ENCODE results near the gene OCA2. TPM values are rescaled to one million over a fixed set of nuclear protein-coding genes. Genes with fewer than 3 reads are reported as not detected.

OCA2 gene
- total and polyA plus RNA-seq, 4 experiments from 2014 or later: not detected

DNA sequence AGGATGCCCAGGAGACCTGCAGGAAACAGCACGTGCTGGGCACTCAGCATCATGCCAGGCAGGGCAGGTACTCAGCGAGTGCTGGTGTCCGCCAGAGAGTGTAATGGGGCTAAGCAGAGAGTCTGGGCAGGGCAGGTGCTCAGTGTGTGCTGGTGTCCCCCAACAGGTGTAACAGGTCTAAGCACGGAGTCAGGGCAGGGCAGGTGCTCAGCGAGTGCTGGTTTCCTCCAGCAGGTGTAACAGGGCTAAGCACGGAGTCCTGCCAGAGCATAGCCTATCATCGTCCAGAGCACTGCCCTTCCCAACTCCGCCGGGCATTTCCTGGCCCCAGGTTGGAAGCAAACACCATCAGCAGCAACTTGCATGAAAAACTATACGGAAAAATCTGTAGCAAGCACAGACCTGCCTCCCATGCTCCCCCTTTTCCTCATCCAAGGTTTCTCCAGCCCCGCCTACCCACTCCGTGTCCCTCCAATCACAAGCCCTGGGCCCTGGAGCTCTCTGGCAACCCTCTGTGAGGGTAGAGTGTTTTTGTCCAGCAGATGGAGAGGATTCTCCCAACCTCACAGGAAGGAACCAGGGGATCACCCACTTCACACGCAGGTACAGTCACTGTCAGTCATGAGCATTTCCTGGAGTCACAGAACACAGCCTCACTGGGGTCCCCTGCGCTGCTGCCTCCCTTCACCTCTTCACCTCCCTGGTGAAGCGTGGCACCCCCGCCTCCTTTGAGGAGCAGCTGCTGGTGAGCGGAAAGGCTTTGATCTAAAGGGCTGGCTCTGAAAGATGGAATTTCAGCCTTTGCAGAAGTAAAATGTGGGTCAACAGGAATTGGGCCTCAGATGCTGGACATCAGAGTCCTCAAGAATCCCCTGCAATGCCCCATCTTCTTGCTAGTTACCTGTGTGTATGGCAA is 302.5 kb downstream of the OCA2 start:
- no peak overlapping the region for H3K4me3 ChIP-seq (ENCODE audit: low read length in 2 of 2)
- peaks cover 0 to 8% (median 3%) of the 10 kb centered on the region in 8 donors for H3K9me3 Mint-ChIP-seq
- ChIA-PET CTCF (ENCODE audit: partially characterized antibody) (no interaction called here), POLR2A (ENCODE audit: partially characterized antibody) (no interaction called here)
- H3K36me3 ChIP-seq (ENCODE audit: insufficient read depth, low read length): no peaks in the 10 kb centered on the region
- H3K4me3 Mint-ChIP-seq: no peak overlapping the region
- no peaks in the 10 kb centered on the region for H3K4me1 Mint-ChIP-seq
- no peak overlapping the region for H3K27ac ChIP-seq (ENCODE audit: low read depth, low read length)
- intact Hi-C loops (cut with micrococcal nuclease): no loop called here
- H3K27me3 Mint-ChIP-seq: no peaks in the 10 kb centered on the region
- H3K27me3 ChIP-seq (ENCODE audit: insufficient read depth, low read length): no peaks in the 10 kb centered on the region
- no peaks in the 10 kb centered on the region for H3K36me3 Mint-ChIP-seq
- H3K4me1 ChIP-seq (ENCODE audit: insufficient read depth, low read length): no peaks in the 10 kb centered on the region
- no peak overlapping the region for H3K27ac Mint-ChIP-seq
- no peak for DNase-seq
- no peaks in the 10 kb centered on the region for H3K9me3 ChIP-seq (ENCODE audit: control insufficient read depth in 1 of 2, low read length in 2 of 2)

DNA sequence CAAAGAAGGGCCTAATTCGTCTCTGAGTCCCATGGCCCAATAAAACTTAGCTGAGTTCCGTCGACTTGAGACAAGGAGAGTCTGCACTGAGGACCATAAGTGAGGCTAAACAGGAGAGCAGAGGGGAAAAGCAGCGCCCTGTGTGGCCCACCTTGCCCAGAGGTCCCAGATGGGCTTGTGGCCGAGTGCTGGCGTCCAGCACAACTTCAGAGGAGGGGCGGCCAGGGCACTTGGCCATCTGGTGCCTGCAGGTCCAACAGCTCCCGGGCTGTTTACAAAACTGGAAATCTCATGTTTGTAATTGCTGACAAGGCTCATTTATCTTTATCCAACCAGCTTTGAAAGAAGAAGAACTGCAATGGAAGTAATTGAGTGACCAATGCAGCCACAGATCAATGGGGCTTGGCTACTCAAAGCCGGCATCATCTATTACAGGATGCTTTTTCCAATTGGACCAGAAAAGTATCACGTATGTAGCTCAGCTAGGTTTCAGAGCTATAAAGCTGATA is 306.3 kb downstream of the OCA2 start:
- ChIA-PET POLR2A (ENCODE audit: partially characterized antibody) (no interaction called here), CTCF (ENCODE audit: partially characterized antibody) (no interaction called here)
- H3K36me3 Mint-ChIP-seq: no peaks in the 10 kb centered on the region
- intact Hi-C loops (cut with micrococcal nuclease): no loop called here
- no peak overlapping the region for H3K27ac Mint-ChIP-seq
- H3K9me3 ChIP-seq (ENCODE audit: control insufficient read depth in 1 of 2, low read length in 2 of 2): no peaks in the 10 kb centered on the region
- peaks cover 0 to 5% (median 2%) of the 10 kb centered on the region in 8 donors for H3K9me3 Mint-ChIP-seq
- no peak overlapping the region for H3K4me3 Mint-ChIP-seq
- DNase-seq: no peak
- no peaks in the 10 kb centered on the region for H3K36me3 ChIP-seq (ENCODE audit: insufficient read depth, low read length)
- no peaks in the 10 kb centered on the region for H3K4me1 Mint-ChIP-seq
- H3K4me1 ChIP-seq (ENCODE audit: insufficient read depth, low read length): no peaks in the 10 kb centered on the region
- no peaks in the 10 kb centered on the region for H3K27me3 ChIP-seq (ENCODE audit: insufficient read depth, low read length)
- H3K27me3 Mint-ChIP-seq: no peaks in the 10 kb centered on the region
- no peak overlapping the region for H3K4me3 ChIP-seq (ENCODE audit: low read length in 2 of 2)
- H3K27ac ChIP-seq (ENCODE audit: low read depth, low read length): no peak overlapping the region

DNA sequence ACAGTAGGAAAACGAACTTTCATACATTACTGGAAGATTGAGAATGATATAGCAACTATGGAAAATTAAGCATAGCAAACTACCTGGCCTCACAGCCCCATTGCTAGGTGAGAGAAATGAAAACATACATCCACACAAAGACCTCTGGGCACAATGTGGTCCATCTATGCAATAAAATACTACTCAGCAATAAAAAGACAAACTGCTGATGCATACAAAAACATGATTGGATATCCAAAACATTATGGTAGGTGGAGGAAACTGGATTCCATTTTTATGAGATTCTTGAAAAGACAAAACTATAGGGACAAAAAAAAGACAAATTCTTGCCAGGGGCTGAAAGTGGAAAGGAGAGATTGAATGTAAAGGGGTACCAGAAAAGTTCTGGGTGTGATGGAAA is 308.8 kb downstream of the OCA2 start:
- no peak overlapping the region for H3K4me3 Mint-ChIP-seq
- POLR2A ChIA-PET (ENCODE audit: partially characterized antibody): no interaction called here
- intact Hi-C loops (cut with micrococcal nuclease): no loop called here
- no peaks in the 10 kb centered on the region for H3K4me1 Mint-ChIP-seq
- H3K4me1 ChIP-seq (ENCODE audit: insufficient read depth, low read length): no peaks in the 10 kb centered on the region
- H3K9me3 Mint-ChIP-seq: peaks cover 0 to 3% (median 0%) of the 10 kb centered on the region in 8 donors
- no peaks in the 10 kb centered on the region for H3K9me3 ChIP-seq (ENCODE audit: control insufficient read depth in 1 of 2, low read length in 2 of 2)
- no peak overlapping the region for H3K27ac Mint-ChIP-seq
- no peak overlapping the region for H3K27ac ChIP-seq (ENCODE audit: low read depth, low read length)
- no peak for DNase-seq
- H3K27me3 Mint-ChIP-seq: no peaks in the 10 kb centered on the region
- H3K27me3 ChIP-seq (ENCODE audit: insufficient read depth, low read length): no peaks in the 10 kb centered on the region
- H3K4me3 ChIP-seq (ENCODE audit: low read length in 2 of 2): no peak overlapping the region
- CTCF ChIA-PET (ENCODE audit: partially characterized antibody): no interaction called here
- H3K36me3 Mint-ChIP-seq: no peaks in the 10 kb centered on the region
- H3K36me3 ChIP-seq (ENCODE audit: insufficient read depth, low read length): no peaks in the 10 kb centered on the region

DNA sequence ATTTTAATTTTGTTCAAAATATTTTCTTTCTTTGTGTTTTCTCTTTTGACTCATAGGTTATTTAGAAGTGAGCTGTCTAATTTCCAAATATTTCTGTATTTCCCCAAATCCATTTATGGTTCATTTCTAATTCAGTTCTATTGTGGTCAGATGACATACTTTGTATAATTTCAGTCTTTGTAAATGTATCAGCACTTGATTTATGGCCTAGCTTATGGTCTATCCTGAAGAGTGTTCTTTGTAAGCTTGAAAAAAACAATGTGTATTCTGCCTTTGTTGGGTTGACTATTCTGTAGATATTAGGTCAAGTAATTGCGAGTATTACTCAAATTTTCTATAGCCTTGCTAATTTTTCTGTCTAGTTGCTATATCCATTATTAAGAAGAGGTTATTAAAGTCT is 311.2 kb downstream of the OCA2 start:
- Histone ChIP-seq H3K36me3 (ENCODE audit: insufficient read depth, low read length) (no peaks in the 10 kb centered on the region), H3K4me1 (ENCODE audit: insufficient read depth, low read length) (no peaks in the 10 kb centered on the region), H3K4me3 (ENCODE audit: low read length in 2 of 2) (no peak overlapping the region), H3K27me3 (ENCODE audit: insufficient read depth, low read length) (no peaks in the 10 kb centered on the region), H3K27ac (ENCODE audit: low read depth, low read length) (no peak overlapping the region), H3K9me3 (ENCODE audit: control insufficient read depth in 1 of 2, low read length in 2 of 2) (no peaks in the 10 kb centered on the region)
- H3K36me3 Mint-ChIP-seq: no peaks in the 10 kb centered on the region
- intact Hi-C loops (cut with micrococcal nuclease): no loop called here
- H3K4me3 Mint-ChIP-seq: no peak overlapping the region
- POLR2A ChIA-PET (ENCODE audit: partially characterized antibody): no interaction called here
- no peaks in the 10 kb centered on the region for H3K27me3 Mint-ChIP-seq
- no peak for DNase-seq
- CTCF ChIA-PET (ENCODE audit: partially characterized antibody): no interaction called here
- no peak overlapping the region for H3K27ac Mint-ChIP-seq
- H3K4me1 Mint-ChIP-seq: no peaks in the 10 kb centered on the region
- H3K9me3 Mint-ChIP-seq: peaks cover 0 to 3% (median 0%) of the 10 kb centered on the region in 8 donors

DNA sequence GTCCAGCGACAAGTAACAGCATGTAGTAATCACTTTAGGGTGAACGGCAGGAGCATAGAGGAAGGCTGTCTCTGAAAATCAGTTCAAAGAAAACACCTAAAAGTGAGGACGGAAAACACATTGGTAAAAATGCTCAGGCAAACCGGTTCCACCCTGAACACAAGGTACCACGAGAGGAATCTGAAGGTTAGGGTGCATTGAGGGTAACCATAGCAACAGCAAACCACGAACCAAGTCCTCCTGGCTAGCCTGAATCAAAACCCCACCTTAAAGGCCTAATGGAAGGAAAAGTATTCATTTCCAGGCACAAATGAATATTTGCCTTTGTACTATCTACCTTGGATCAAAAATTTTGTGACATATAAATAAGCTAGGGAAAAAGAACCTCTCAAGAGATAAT is 315.0 kb downstream of the OCA2 start:
- H3K27ac Mint-ChIP-seq: no peak overlapping the region
- POLR2A ChIA-PET (ENCODE audit: partially characterized antibody): no interaction called here

DNA sequence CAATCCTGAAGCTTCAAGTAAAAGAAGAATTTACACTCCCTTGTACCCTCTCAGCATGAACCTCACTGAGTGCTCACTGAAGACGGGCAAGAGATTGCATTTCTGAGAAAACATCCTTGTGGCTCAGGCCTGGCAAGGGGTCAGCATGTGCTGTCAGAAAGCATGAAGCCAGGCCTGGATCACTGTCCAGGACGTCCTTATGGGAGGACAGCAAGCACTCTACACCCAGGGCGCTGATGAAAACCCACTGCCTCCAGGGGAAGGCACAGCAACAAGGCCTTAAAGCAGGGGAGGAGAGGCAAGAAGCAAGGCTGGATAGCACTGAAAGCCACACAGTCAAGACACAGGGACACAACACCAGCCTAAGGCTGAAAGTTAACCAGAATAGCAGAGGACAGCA is 315.4 kb downstream of the OCA2 start:
- ChIA-PET CTCF (ENCODE audit: partially characterized antibody) (no interaction called here), POLR2A (ENCODE audit: partially characterized antibody) (no interaction called here)
- intact Hi-C loops (cut with micrococcal nuclease): no loop called here

More for the DNA sequence above, 315.0 kb downstream of the OCA2 start:
- DNase-seq: no peak
- no peaks in the 10 kb centered on the region for H3K4me1 Mint-ChIP-seq
- H3K9me3 ChIP-seq (ENCODE audit: control insufficient read depth in 1 of 2, low read length in 2 of 2): no peaks in the 10 kb centered on the region
- H3K36me3 Mint-ChIP-seq: no peaks in the 10 kb centered on the region
- H3K9me3 Mint-ChIP-seq: peaks cover 0 to 2% (median 0%) of the 10 kb centered on the region in 8 donors
- no peaks in the 10 kb centered on the region for H3K36me3 ChIP-seq (ENCODE audit: insufficient read depth, low read length)
- CTCF ChIA-PET (ENCODE audit: partially characterized antibody): no interaction called here
- H3K27ac ChIP-seq (ENCODE audit: low read depth, low read length): no peak overlapping the region
- no peaks in the 10 kb centered on the region for H3K27me3 ChIP-seq (ENCODE audit: insufficient read depth, low read length)
- no peaks in the 10 kb centered on the region for H3K4me1 ChIP-seq (ENCODE audit: insufficient read depth, low read length)
- intact Hi-C loops (cut with micrococcal nuclease): no loop called here
- no peak overlapping the region for H3K4me3 Mint-ChIP-seq
- no peaks in the 10 kb centered on the region for H3K27me3 Mint-ChIP-seq
- no peak overlapping the region for H3K4me3 ChIP-seq (ENCODE audit: low read length in 2 of 2)

DNA sequence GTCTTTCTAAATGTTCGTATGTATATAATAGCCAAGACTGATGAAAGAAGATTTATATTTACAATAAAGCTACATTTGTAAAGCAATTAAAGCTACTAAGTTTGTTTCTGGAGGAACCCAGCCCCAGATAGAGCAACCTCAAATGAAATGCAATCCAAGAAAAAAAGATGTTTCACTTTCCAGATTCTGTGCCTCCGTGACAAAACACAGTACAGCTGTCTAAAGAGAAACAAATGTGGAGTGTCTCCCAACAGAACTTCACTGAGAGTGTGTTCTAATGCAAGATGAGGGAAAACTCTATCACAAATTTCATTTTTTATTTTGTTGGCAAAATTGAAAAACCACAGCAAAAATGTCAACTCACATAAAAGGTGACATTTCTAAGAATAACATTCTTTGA is 317.0 kb downstream of the OCA2 start:
- H3K27ac ChIP-seq (ENCODE audit: low read depth, low read length): no peak overlapping the region
- H3K36me3 Mint-ChIP-seq: no peaks in the 10 kb centered on the region
- no peaks in the 10 kb centered on the region for H3K4me1 ChIP-seq (ENCODE audit: insufficient read depth, low read length)
- CTCF ChIA-PET (ENCODE audit: partially characterized antibody): no interaction called here
- H3K27me3 ChIP-seq (ENCODE audit: insufficient read depth, low read length): no peaks in the 10 kb centered on the region
- POLR2A ChIA-PET (ENCODE audit: partially characterized antibody): no interaction called here
- H3K36me3 ChIP-seq (ENCODE audit: insufficient read depth, low read length): no peaks in the 10 kb centered on the region
- peaks cover 0 to 2% (median 0%) of the 10 kb centered on the region in 8 donors for H3K9me3 Mint-ChIP-seq
- no peak for DNase-seq
- no peak overlapping the region for H3K4me3 ChIP-seq (ENCODE audit: low read length in 2 of 2)
- intact Hi-C loops (cut with micrococcal nuclease): no loop called here
- no peak overlapping the region for H3K4me3 Mint-ChIP-seq
- no peak overlapping the region for H3K27ac Mint-ChIP-seq
- no peaks in the 10 kb centered on the region for H3K27me3 Mint-ChIP-seq
- no peaks in the 10 kb centered on the region for H3K4me1 Mint-ChIP-seq
- H3K9me3 ChIP-seq (ENCODE audit: control insufficient read depth in 1 of 2, low read length in 2 of 2): no peaks in the 10 kb centered on the region

More for the DNA sequence above, 315.4 kb downstream of the OCA2 start:
- Histone ChIP-seq H3K27ac (ENCODE audit: low read depth, low read length) (no peak overlapping the region), H3K27me3 (ENCODE audit: insufficient read depth, low read length) (no peaks in the 10 kb centered on the region), H3K4me1 (ENCODE audit: insufficient read depth, low read length) (no peaks in the 10 kb centered on the region), H3K4me3 (ENCODE audit: low read length in 2 of 2) (no peak overlapping the region), H3K36me3 (ENCODE audit: insufficient read depth, low read length) (no peaks in the 10 kb centered on the region), H3K9me3 (ENCODE audit: control insufficient read depth in 1 of 2, low read length in 2 of 2) (no peaks in the 10 kb centered on the region)
- DNase-seq: no peak
- H3K4me3 Mint-ChIP-seq: no peak overlapping the region
- no peaks in the 10 kb centered on the region for H3K27me3 Mint-ChIP-seq
- H3K4me1 Mint-ChIP-seq: no peaks in the 10 kb centered on the region
- peaks cover 0 to 2% (median 0%) of the 10 kb centered on the region in 8 donors for H3K9me3 Mint-ChIP-seq
- H3K27ac Mint-ChIP-seq: no peak overlapping the region
- no peaks in the 10 kb centered on the region for H3K36me3 Mint-ChIP-seq
